ENCODE data around the gene GPR176. TPM values are rescaled to one million over a fixed set of nuclear protein-coding genes. Genes with fewer than 3 reads are reported as not detected.

The GPR176 gene
- total and polyA plus RNA-seq, 2 donors = 4.9 to 8.6 TPM

DNA sequence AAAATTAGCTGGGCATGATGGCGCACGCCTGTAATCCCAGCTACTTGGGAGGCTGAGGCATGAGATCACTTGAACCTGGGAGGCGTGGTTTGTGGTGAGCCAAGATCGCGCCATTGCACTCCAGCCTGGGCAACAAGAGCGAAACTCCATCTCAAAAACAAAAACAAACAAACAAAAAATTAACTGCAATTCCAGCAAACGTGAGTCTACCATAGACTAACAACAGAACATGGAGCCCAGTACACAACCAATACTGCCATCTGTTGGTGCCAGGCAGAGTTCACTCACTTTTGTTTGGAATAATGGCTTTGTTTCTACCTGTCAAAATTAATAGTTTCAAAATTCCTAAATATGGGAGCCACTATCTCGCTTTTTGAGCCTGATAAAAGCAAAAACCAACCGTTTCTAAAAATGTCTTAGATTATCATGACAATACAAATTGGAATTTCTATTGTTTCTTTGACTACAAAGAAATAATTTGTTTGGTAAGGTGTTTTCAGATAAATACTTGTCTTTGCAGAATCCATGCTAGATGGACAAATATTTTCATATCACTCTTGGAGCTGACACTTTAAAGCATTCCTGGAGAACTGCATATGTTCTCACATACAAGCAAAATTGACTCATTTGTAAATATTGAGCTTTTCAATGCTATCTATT lies 45.0 kb downstream of the GPR176 start:
- no peaks in the 10 kb centered on the region for H3K4me1 ChIP-seq (ENCODE audit: insufficient read depth)
- no peak for DNase-seq (ENCODE audit: extremely low spot score)
- no peak overlapping the region for H3K4me3 ChIP-seq (ENCODE audit: low read depth, low read length)
- WGBS = 76% methylated on average over 9 of the region's 9 CpGs
- no peaks in the 10 kb centered on the region for H3K36me3 ChIP-seq (ENCODE audit: insufficient read depth)
- no peak overlapping the region for H3K27ac ChIP-seq (ENCODE audit: low read depth)

- H3K4me3 ChIP-seq (ENCODE audit: low read depth, low read length) = no peak overlapping the region
- H3K4me1 ChIP-seq (ENCODE audit: insufficient read depth) = no peaks in the 10 kb centered on the region
- 96% methylated on average over 2 of the region's 2 CpGs for WGBS
- no peaks in the 10 kb centered on the region for H3K36me3 ChIP-seq (ENCODE audit: insufficient read depth)
- DNase-seq (ENCODE audit: extremely low spot score) = no peak
- no peak overlapping the region for H3K27ac ChIP-seq (ENCODE audit: low read depth)
Measured at GRCh38 chr15:39873978-39874377, 46.1 kb downstream of the GPR176 start.

DNA sequence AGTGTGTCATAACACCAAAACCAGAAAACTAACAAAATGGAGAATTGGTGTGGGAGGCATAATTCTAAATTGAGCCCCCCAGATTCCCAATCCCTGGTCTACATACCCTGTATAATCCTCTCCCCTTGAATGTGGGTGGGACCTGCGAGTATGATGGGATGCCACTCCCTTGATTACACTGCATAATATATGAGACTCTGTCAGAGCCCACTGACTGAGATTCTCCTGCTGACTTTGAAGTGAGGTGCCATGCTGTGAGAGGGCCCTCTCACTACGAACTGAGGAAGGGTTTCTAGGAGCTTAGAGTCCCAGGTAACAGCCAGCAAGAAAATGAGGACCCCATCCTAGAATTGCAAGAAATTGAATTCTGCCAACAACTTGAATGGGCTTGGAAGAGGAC lies 49.5 kb downstream of the GPR176 start:
- Histone ChIP-seq H3K27ac (ENCODE audit: low read depth) (no peak overlapping the region), H3K4me3 (ENCODE audit: low read depth, low read length) (no peak overlapping the region), H3K4me1 (ENCODE audit: insufficient read depth) (no peaks in the 10 kb centered on the region), H3K36me3 (ENCODE audit: insufficient read depth) (no peaks in the 10 kb centered on the region)
- WGBS = 87% methylated on average over 2 of the region's 2 CpGs
- DNase-seq (ENCODE audit: extremely low spot score) = no peak

- Histone ChIP-seq H3K4me1 (ENCODE audit: insufficient read depth) (no peaks in the 10 kb centered on the region), H3K4me3 (ENCODE audit: low read depth, low read length) (no peak overlapping the region), H3K27ac (ENCODE audit: low read depth) (no peak overlapping the region), H3K36me3 (ENCODE audit: insufficient read depth) (no peaks in the 10 kb centered on the region)
- no peak for DNase-seq (ENCODE audit: extremely low spot score)
- 55% methylated on average over 4 of the region's 4 CpGs for WGBS
Measured at GRCh38 chr15:39869858-39870515, 50.1 kb downstream of the GPR176 start.

GRCh38 chr15:39869254-39869653 lies 50.8 kb downstream of the GPR176 start:
- Histone ChIP-seq H3K36me3 (ENCODE audit: insufficient read depth) (no peaks in the 10 kb centered on the region), H3K4me1 (ENCODE audit: insufficient read depth) (no peaks in the 10 kb centered on the region), H3K4me3 (ENCODE audit: low read depth, low read length) (no peak overlapping the region), H3K27ac (ENCODE audit: low read depth) (no peak overlapping the region)
- 62% methylated on average over 4 of the region's 4 CpGs for WGBS
- DNase-seq (ENCODE audit: extremely low spot score) = no peak

GRCh38 chr15:39868396-39868795 lies 51.7 kb downstream of the GPR176 start:
- DNase-seq (ENCODE audit: extremely low spot score) = no peak
- Histone ChIP-seq H3K4me1 (ENCODE audit: insufficient read depth) (no peaks in the 10 kb centered on the region), H3K27ac (ENCODE audit: low read depth) (no peak overlapping the region), H3K36me3 (ENCODE audit: insufficient read depth) (no peaks in the 10 kb centered on the region), H3K4me3 (ENCODE audit: low read depth, low read length) (no peak overlapping the region)
- 85% methylated on average over 2 of the region's 2 CpGs for WGBS

GRCh38 chr15:39864116-39864515 lies 56.0 kb downstream of the GPR176 start:
- Histone ChIP-seq H3K36me3 (ENCODE audit: insufficient read depth) (no peaks in the 10 kb centered on the region), H3K27ac (ENCODE audit: low read depth) (no peak overlapping the region)
- 66% methylated on average over 1 of the region's 1 CpG for WGBS

GRCh38 chr15:39860871-39861270 lies 59.2 kb downstream of the GPR176 start:
- 94% methylated on average over 1 of the region's 1 CpG for WGBS
- DNase-seq (ENCODE audit: extremely low spot score) = no peak
- no peaks in the 10 kb centered on the region for H3K36me3 ChIP-seq (ENCODE audit: insufficient read depth)

More at GRCh38 chr15:39864116-39864515, 56.0 kb downstream of the GPR176 start:
- Histone ChIP-seq H3K4me3 (ENCODE audit: low read depth, low read length) (no peak overlapping the region), H3K4me1 (ENCODE audit: insufficient read depth) (no peaks in the 10 kb centered on the region)
- no peak for DNase-seq (ENCODE audit: extremely low spot score)

GRCh38 chr15:39860200-39860599 lies 59.9 kb downstream of the GPR176 start:
- Histone ChIP-seq H3K27ac (ENCODE audit: low read depth) (no peak overlapping the region), H3K4me1 (ENCODE audit: insufficient read depth) (no peaks in the 10 kb centered on the region), H3K4me3 (ENCODE audit: low read depth, low read length) (no peak overlapping the region), H3K36me3 (ENCODE audit: insufficient read depth) (no peaks in the 10 kb centered on the region)
- no peak for DNase-seq (ENCODE audit: extremely low spot score)
- 85% methylated on average over 3 of the region's 3 CpGs for WGBS

More at GRCh38 chr15:39860871-39861270, 59.2 kb downstream of the GPR176 start:
- Histone ChIP-seq H3K27ac (ENCODE audit: low read depth) (no peak overlapping the region), H3K4me3 (ENCODE audit: low read depth, low read length) (no peak overlapping the region), H3K4me1 (ENCODE audit: insufficient read depth) (no peaks in the 10 kb centered on the region)

- no peaks in the 10 kb centered on the region for H3K4me1 ChIP-seq (ENCODE audit: insufficient read depth)
- DNase-seq (ENCODE audit: extremely low spot score) = no peak
- no peak overlapping the region for H3K4me3 ChIP-seq (ENCODE audit: low read depth, low read length)
- 86% methylated on average over 4 of the region's 4 CpGs for WGBS
- no peak overlapping the region for H3K27ac ChIP-seq (ENCODE audit: low read depth)
- H3K36me3 ChIP-seq (ENCODE audit: insufficient read depth) = no peaks in the 10 kb centered on the region
Measured at GRCh38 chr15:39859636-39860035, 60.4 kb downstream of the GPR176 start.

GRCh38 chr15:39857132-39857531 lies 62.9 kb downstream of the GPR176 start:
- no peak overlapping the region for H3K27ac ChIP-seq (ENCODE audit: low read depth)
- DNase-seq (ENCODE audit: extremely low spot score) = no peak
- H3K4me3 ChIP-seq (ENCODE audit: low read depth, low read length) = no peak overlapping the region
- WGBS = 90% methylated on average over 1 of the region's 1 CpG
- no peaks in the 10 kb centered on the region for H3K4me1 ChIP-seq (ENCODE audit: insufficient read depth)
- no peaks in the 10 kb centered on the region for H3K36me3 ChIP-seq (ENCODE audit: insufficient read depth)

- no peak for DNase-seq (ENCODE audit: extremely low spot score)
- no peaks in the 10 kb centered on the region for H3K36me3 ChIP-seq (ENCODE audit: insufficient read depth)
- H3K27ac ChIP-seq (ENCODE audit: low read depth) = no peak overlapping the region
- no peak overlapping the region for H3K4me3 ChIP-seq (ENCODE audit: low read depth, low read length)
- H3K4me1 ChIP-seq (ENCODE audit: insufficient read depth) = no peaks in the 10 kb centered on the region
- WGBS = 83% methylated on average over 3 of the region's 3 CpGs
Measured at GRCh38 chr15:39856357-39856756, 63.7 kb downstream of the GPR176 start.

GRCh38 chr15:39855400-39855799 lies 64.7 kb downstream of the GPR176 start:
- H3K4me1 ChIP-seq (ENCODE audit: insufficient read depth) = no peaks in the 10 kb centered on the region
- 74% methylated on average over 2 of the region's 2 CpGs for WGBS
- H3K36me3 ChIP-seq (ENCODE audit: insufficient read depth) = no peaks in the 10 kb centered on the region
- H3K4me3 ChIP-seq (ENCODE audit: low read depth, low read length) = no peak overlapping the region
- DNase-seq (ENCODE audit: extremely low spot score) = no peak
- no peak overlapping the region for H3K27ac ChIP-seq (ENCODE audit: low read depth)

- Histone ChIP-seq H3K4me3 (ENCODE audit: low read depth, low read length) (no peak overlapping the region), H3K36me3 (ENCODE audit: insufficient read depth) (no peaks in the 10 kb centered on the region), H3K27ac (ENCODE audit: low read depth) (no peak overlapping the region), H3K4me1 (ENCODE audit: insufficient read depth) (no peaks in the 10 kb centered on the region)
- DNase-seq (ENCODE audit: extremely low spot score) = no peak
Measured at GRCh38 chr15:39854161-39854560, 65.9 kb downstream of the GPR176 start.
